CD4-positive, alpha-beta T cell (primary cell): ENCODE data around the gene TPGS2. TPM values are rescaled to one million over a fixed set of nuclear protein-coding genes. Genes with fewer than 3 reads are reported as not detected.

ENCODE experiments used
- ATAC-seq: fragments of 200-7000 bp; cut with Tn5 transposase; one replicate; pipeline ENCODE4 v1.10.0; 2022; ENCODE audit warnings: mild to moderate bottlenecking; ENCODE audit not compliant: poor library complexity
- CTCF ChIA-PET: fragments of 350-600 bp; sonication (Branson Sonifier 250); formaldehyde crosslinking; loops from one replicate; lab custom pipeline; 2021; ENCODE audit warnings: antibody characterized with exemption, inconsistent platforms; lab: Charles Lee
- POLR2A ChIA-PET: fragments of 350-600 bp; sonication (Branson Sonifier 250); formaldehyde crosslinking; loops from one replicate; lab custom pipeline; 2021; ENCODE audit warnings: antibody characterized with exemption, inconsistent platforms; lab: Charles Lee
- DNase-seq, 14 experiments: peaks; one replicate each; pipeline ENCODE4 v3.0.0-alpha.2; 2013 to 2020; ENCODE audit warnings: mixed read lengths in 2 of 14
- H3K27ac ChIP-seq, 2 donors: one replicate each; pipeline versions ENCODE4 v1.5.1 to v1.7.0; 2013; ENCODE audit warnings: low read length in 2 of 2, low read depth in 1 of 2, mild to moderate bottlenecking in 1 of 2
- H3K27me3 ChIP-seq, 2 experiments: 1 replicate in 1 of 2; 2 replicates in 1 of 2; pipeline versions ENCODE4 v1.6.1 to v1.7.0; 2013; ENCODE audit warnings: low read length in 2 of 2, control low read depth in 1 of 2, mild to moderate bottlenecking in 1 of 2, moderate library complexity in 1 of 2; ENCODE audit not compliant: insufficient read depth in 2 of 2, control insufficient read depth in 1 of 2
- H3K36me3 ChIP-seq: one replicate; pipeline ENCODE4 v1.6.1; 2013; ENCODE audit warnings: low read length, control low read depth; ENCODE audit not compliant: insufficient read depth
- H3K4me1 ChIP-seq: one replicate; pipeline ENCODE4 v1.6.1; 2013; ENCODE audit warnings: low read length, control low read depth; ENCODE audit not compliant: insufficient read depth
- H3K4me3 ChIP-seq: one replicate; pipeline ENCODE4 v1.5.1; 2013; ENCODE audit warnings: mild to moderate bottlenecking, low read length, moderate library complexity
- H3K9me3 ChIP-seq, 2 experiments: 1 replicate in 1 of 2; 2 replicates in 1 of 2; pipeline versions ENCODE4 v1.6.1 to v1.7.0; 2013; ENCODE audit warnings: low read length in 2 of 2, mild to moderate bottlenecking in 2 of 2, control low read depth in 1 of 2, moderate library complexity in 1 of 2; ENCODE audit not compliant: control insufficient read depth in 1 of 2, insufficient read depth in 1 of 2
- H3K27ac Mint-ChIP-seq: one replicate; pipeline ENCODE4 v1.8.0; 2020; ENCODE audit warnings: mixed read lengths
- H3K27me3 Mint-ChIP-seq: one replicate; pipeline ENCODE4 v1.8.0; 2021; ENCODE audit warnings: mixed read lengths
- H3K36me3 Mint-ChIP-seq: one replicate; pipeline ENCODE4 v1.8.0; 2021; ENCODE audit warnings: low read depth, mixed read lengths
- H3K4me1 Mint-ChIP-seq: one replicate; pipeline ENCODE4 v1.8.0; 2021; ENCODE audit warnings: low read depth, mixed read lengths
- H3K4me3 Mint-ChIP-seq: one replicate; pipeline ENCODE4 v1.8.0; 2020; ENCODE audit warnings: mild to moderate bottlenecking, mixed read lengths
- H3K9me3 Mint-ChIP-seq: one replicate; pipeline ENCODE4 v1.8.0; 2020; ENCODE audit warnings: mixed read lengths
- CTCF ChIP-seq: fragments of 200-600 bp; IDR thresholded peaks from one replicate; pipeline ENCODE4 v1.8.0; 2022; ENCODE audit warnings: antibody characterized with exemption, mild to moderate bottlenecking
- intact Hi-C, 2 experiments: fragments of 100-400 bp; cut with DNase I in 1 of 2; cut with micrococcal nuclease in 1 of 2; formaldehyde crosslinking; loops; one replicate each; pipeline versions ENCODE4 v1.15.1 to v1.9.0; 2023 to 2025; cut with DNase I, micrococcal nuclease
- total RNA-seq, 174 experiments: library from RNA in 2 of 174; stranded (reverse) in 2 of 174; gene quantifications; one replicate each; pipeline ENCODE4 v1.2.3 and lab custom pipeline; 2021 to 2026

Gene TPGS2
- total RNA-seq, 2 experiments from 2014 or later = 16.4 to 19.0 TPM

- no peaks in the 10 kb centered on the region for H3K27me3 ChIP-seq
- no peaks in the 10 kb centered on the region for H3K36me3 Mint-ChIP-seq
- no peak overlapping the region for H3K4me3 Mint-ChIP-seq
- no peak overlapping the region for H3K27ac Mint-ChIP-seq
- H3K4me1 Mint-ChIP-seq = no peaks in the 10 kb centered on the region
- H3K9me3 Mint-ChIP-seq = no peaks in the 10 kb centered on the region
- no peaks in the 10 kb centered on the region for H3K9me3 ChIP-seq
- intact Hi-C loops = no loop called here
- H3K27ac ChIP-seq = no peak overlapping the region
- no peaks in the 10 kb centered on the region for H3K27me3 Mint-ChIP-seq
- CTCF ChIA-PET = no interaction called here
- POLR2A ChIA-PET = no interaction called here
- no peaks in the 10 kb centered on the region for H3K36me3 ChIP-seq
- no peak for TF ChIP-seq CTCF
- H3K4me3 ChIP-seq = no peak overlapping the region
- DNase-seq (no peak), ATAC-seq (no peak)
- peaks cover under 1% of the 10 kb centered on the region for H3K4me1 ChIP-seq
These were observed 52.2 kb downstream of the TPGS2 start for GRCh38 chr18:36776650-36777049.

GRCh38 chr18:36775396-36775795 lies 53.4 kb downstream of the TPGS2 start:
- H3K4me1 Mint-ChIP-seq = peaks cover 8% of the 10 kb centered on the region
- no peaks in the 10 kb centered on the region for H3K36me3 ChIP-seq
- H3K36me3 Mint-ChIP-seq = no peaks in the 10 kb centered on the region
- peaks cover 8% of the 10 kb centered on the region for H3K4me1 ChIP-seq
- peaks cover 8% of the 10 kb centered on the region for H3K27me3 Mint-ChIP-seq
- H3K27ac Mint-ChIP-seq = no peak overlapping the region
- ChIA-PET POLR2A (no interaction called here), CTCF (no interaction called here)
- intact Hi-C loops = no loop called here
- ATAC-seq = no peak
- no peaks in the 10 kb centered on the region for H3K9me3 ChIP-seq
- no peaks in the 10 kb centered on the region for H3K27me3 ChIP-seq
- DNase-seq = no peak
- no peaks in the 10 kb centered on the region for H3K9me3 Mint-ChIP-seq
- no peak overlapping the region for H3K4me3 Mint-ChIP-seq
- no peak overlapping the region for H3K4me3 ChIP-seq
- no peak for TF ChIP-seq CTCF
- H3K27ac ChIP-seq = no peak overlapping the region

- Mint-ChIP-seq H3K4me1 (peaks cover 8% of the 10 kb centered on the region), H3K4me3 (no peak overlapping the region), H3K9me3 (no peaks in the 10 kb centered on the region), H3K27ac (no peak overlapping the region), H3K36me3 (no peaks in the 10 kb centered on the region), H3K27me3 (peaks cover 8% of the 10 kb centered on the region)
- Histone ChIP-seq H3K27me3 (peaks cover 0 to 5% of the 10 kb centered on the region in 2 experiments), H3K9me3 (no peaks in the 10 kb centered on the region), H3K27ac (no peak overlapping the region), H3K36me3 (no peaks in the 10 kb centered on the region), H3K4me3 (no peak overlapping the region), H3K4me1 (peaks cover 8% of the 10 kb centered on the region)
- ChIA-PET CTCF (no interaction called here), POLR2A (no interaction called here)
- intact Hi-C loops = no loop called here
- TF ChIP-seq CTCF = no peak
- no peak for ATAC-seq
- DNase-seq = no peak
These were observed 56.5 kb downstream of the TPGS2 start for GRCh38 chr18:36772241-36772723.
